ENCODE results near the gene FAM184A. TPM values are rescaled to one million over a fixed set of nuclear protein-coding genes. Genes with fewer than 3 reads are reported as not detected.
A peak's percentile ranks its signal among the peaks of the same experiment; 100 is the strongest.

The FAM184A gene
- total and polyA plus RNA-seq, 9 of the 15 experiments (the other 6 are each of a cell fraction or from before 2014, with no cell fraction given): 6.4 to 18.7 (median 13.1) TPM

GRCh38 chr6:119077643-119078375, 655 bp downstream of the FAM184A start (continued):
- peak; percentile 21 for TF ChIP-seq U2AF1 (optimal IDR thresholded peaks at IDR 0.05; ENCODE audit: low read depth, low read length)
- peak; percentile 18; the same call in 1 of the 2 replicates for TF ChIP-seq MYC (IDR thresholded peaks at IDR 0.05; ENCODE audit: low read depth, low read length)
- TF ChIP-seq MYC (CRISPR knock-in tag; IDR thresholded peaks at IDR 0.05; ENCODE audit: borderline replicate concordance, low read depth): no peak
- TF ChIP-seq GABPA (tag; conservative IDR thresholded peaks at IDR 0.05; ENCODE audit: low read depth): no peak
- 0 out of 2 replicates have a peak, but pooled peaks have one; percentile 41 for TF ChIP-seq MTA1 (IDR thresholded peaks at IDR 0.05; ENCODE audit: borderline replicate concordance)
- no peak for TF ChIP-seq NBN (IDR thresholded peaks at IDR 0.05; ENCODE audit: low read depth)
- TF ChIP-seq ZBTB11 (CRISPR knock-in tag; IDR thresholded peaks at IDR 0.05): no peak
- TF ChIP-seq, protein P1, sequence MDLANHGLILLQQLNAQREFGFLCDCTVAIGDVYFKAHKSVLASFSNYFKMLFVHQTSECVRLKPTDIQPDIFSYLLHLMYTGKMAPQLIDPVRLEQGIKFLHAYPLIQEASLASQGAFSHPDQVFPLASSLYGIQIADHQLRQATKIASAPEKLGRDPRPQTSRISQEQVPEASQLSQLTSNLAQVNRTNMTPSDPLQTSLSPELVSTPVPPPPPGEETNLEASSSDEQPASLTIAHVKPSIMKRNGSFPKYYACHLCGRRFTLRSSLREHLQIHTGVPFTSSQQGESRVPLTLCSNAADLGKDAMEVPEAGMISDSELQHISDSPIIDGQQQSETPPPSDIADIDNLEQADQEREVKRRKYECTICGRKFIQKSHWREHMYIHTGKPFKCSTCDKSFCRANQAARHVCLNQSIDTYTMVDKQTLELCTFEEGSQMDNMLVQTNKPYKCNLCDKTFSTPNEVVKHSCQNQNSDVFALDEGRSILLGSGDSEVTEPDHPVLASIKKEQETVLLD (IDR thresholded peaks at IDR 0.05): 0 out of 2 replicates have a peak, but pooled peaks have one; percentile 37
- TF ChIP-seq CHD1 (IDR thresholded peaks at IDR 0.05; ENCODE audit: low read length): no peak
- TF ChIP-seq EP400 (IDR thresholded peaks at IDR 0.05): peak; percentile 33; the same call in 1 of the 2 replicates
- no peak for TF ChIP-seq IFI16 (CRISPR knock-in tag; IDR thresholded peaks at IDR 0.05)
- TF ChIP-seq, protein P2, sequence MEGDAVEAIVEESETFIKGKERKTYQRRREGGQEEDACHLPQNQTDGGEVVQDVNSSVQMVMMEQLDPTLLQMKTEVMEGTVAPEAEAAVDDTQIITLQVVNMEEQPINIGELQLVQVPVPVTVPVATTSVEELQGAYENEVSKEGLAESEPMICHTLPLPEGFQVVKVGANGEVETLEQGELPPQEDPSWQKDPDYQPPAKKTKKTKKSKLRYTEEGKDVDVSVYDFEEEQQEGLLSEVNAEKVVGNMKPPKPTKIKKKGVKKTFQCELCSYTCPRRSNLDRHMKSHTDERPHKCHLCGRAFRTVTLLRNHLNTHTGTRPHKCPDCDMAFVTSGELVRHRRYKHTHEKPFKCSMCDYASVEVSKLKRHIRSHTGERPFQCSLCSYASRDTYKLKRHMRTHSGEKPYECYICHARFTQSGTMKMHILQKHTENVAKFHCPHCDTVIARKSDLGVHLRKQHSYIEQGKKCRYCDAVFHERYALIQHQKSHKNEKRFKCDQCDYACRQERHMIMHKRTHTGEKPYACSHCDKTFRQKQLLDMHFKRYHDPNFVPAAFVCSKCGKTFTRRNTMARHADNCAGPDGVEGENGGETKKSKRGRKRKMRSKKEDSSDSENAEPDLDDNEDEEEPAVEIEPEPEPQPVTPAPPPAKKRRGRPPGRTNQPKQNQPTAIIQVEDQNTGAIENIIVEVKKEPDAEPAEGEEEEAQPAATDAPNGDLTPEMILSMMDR (IDR thresholded peaks at IDR 0.05 in 2 of 3, conservative IDR thresholded peaks at IDR 0.05 in 1 of 3; ENCODE audit: insufficient read depth in 2 of 3, low read depth in 1 of 3, low read length in 3 of 3): peak; percentile 44 to 74 (median 46); a peak in 5 of 6 replicates
- TF ChIP-seq RUNX1 (IDR thresholded peaks at IDR 0.05; ENCODE audit: low read depth): no peak
- no peak for TF ChIP-seq ZNF780A (CRISPR knock-in tag; IDR thresholded peaks at IDR 0.05)
- no peak for TF ChIP-seq NR2C1 (IDR thresholded peaks at IDR 0.05)
- no peak for TF ChIP-seq NR2C1 (tag; IDR thresholded peaks at IDR 0.05)
- no peak for TF ChIP-seq CREB1 (IDR thresholded peaks at IDR 0.05)
- TF ChIP-seq CREB1 (CRISPR knock-in tag; IDR thresholded peaks at IDR 0.05): 0 out of 2 replicates have a peak, but pooled peaks have one; percentile 47

All from K562 (cell line).